Stimulated activated CD8-positive, alpha-beta memory T cell treated with anti-CD3 and anti-CD28 coated beads, Interleukin-7, amount 100 ng/mL, for 4 hours (primary cell): ENCODE data around the gene STXBP6.
"Not testable (repeated sequence)": the region's sequence is repeated elsewhere in the genome, so short reads cannot be mapped to it uniquely, and the experiment has no call there.

Experiments used
- DNase-seq, 2 donors: peaks; one replicate each; pipeline ENCODE4 v3.0.0-alpha.2; 2020; ENCODE audit warnings: low read depth in 2 of 2

STXBP6 gene

DNA sequence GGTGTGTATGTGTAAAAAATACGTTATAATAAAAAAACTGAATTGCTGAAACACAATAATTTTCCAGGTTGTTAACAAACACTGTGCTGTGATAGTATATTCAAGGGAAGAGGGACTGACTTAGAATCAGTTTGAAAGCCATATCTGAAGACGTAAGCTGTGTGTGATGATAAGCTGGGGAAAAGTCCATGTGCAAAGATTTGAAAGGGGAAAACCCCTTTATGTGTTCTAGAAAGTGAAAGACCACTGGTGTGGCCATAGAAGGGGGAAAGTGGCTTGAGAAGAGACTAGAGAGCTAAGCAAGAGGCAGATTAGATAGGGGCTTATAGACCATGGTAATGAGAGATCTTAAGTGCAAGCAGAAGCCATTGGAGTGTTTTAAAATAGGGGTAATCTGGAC lies 220.1 kb downstream of the STXBP6 start:
- no peak for DNase-seq

GRCh38 chr14:24828486-24828885 lies 221.5 kb downstream of the STXBP6 start:
- no peak for DNase-seq

DNA sequence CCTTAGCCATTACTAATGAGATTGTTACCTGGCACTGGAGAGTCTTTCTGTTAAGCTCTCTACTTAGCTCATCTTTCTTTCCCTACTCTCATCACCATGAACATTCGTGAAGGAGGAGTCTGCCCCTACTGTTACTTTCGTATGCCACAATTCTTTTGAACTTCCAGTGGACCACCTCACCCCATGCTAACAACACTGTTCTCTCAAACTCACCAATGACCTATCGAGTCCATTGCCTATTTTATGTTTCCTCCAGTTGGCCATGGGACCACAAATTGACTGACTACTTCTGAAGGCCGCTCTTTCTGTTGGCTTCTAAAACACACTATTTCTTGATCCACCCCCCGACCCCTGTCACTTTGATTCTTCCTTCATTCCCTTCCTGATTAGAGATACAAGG lies 223.6 kb downstream of the STXBP6 start:
- DNase-seq = no peak

DNA sequence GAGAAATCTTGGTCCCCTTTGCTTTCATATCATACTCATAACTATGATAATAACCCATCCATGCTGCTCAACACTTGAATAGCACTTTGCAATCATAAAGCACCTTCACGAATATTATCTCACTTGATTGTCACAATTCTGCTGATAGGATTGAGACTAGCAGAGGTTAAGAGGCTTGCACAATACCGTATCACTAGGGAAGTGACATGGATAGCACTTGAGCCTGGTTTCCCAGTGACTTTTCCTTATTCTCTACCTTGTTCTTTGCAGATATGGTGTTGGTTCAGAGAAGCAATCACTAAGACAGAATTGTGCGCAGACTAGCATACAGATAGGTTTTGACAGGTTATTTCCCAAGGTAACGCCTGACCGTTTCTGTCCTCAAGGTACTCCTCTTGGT lies 229.3 kb downstream of the STXBP6 start:
- no peak for DNase-seq

GRCh38 chr14:24818823-24819341 lies 231.1 kb downstream of the STXBP6 start:
- no peak for DNase-seq

DNA sequence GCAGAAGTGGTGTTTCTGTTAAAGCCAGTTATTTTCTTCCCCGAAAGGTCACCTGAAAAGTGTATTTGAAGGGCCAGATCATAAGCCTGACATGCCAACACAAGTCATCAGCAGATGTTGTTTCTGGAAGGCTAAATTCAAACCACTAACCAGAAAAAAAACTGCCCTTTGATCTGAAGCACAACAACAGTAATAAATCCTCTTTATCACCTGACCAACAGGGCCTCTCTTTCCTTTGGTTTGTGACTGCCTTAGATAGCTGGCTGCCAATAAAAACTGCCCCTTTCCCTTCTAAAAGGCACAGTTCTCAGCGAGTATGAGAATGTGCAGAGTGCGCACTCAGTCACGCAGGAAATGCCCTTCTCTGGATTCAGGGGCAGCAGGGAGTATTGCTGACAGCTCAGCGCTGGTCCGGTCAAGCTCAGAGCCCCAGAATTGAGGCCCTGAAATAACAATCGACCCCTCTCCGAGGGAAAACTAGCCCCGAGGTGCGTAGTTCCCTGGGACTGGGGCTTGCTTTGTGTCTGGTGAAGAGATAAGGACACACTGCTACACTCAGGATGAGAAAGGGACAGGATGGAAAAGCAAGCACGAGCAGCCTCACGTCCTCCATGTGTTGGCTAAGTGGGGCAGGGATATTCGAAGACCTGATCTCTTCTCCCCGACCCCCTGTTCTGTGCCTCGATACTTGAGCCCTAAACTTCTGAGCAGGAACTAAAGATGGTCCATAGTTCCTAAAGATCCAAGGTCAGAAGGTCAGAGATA lies 231.7 kb downstream of the STXBP6 start:
- DNase-seq = no peak

- DNase-seq = no peak
Measured at GRCh38 chr14:24817212-24818057, 232.5 kb downstream of the STXBP6 start.

GRCh38 chr14:24816929-24817211 lies 233.1 kb downstream of the STXBP6 start:
- no peak for DNase-seq

- no peak for DNase-seq
Measured at GRCh38 chr14:24816011-24816928, 233.7 kb downstream of the STXBP6 start.

- DNase-seq = no peak
Measured at GRCh38 chr14:24815543-24815942, 234.4 kb downstream of the STXBP6 start.

GRCh38 chr14:24814944-24815343 lies 235.0 kb downstream of the STXBP6 start:
- DNase-seq = no peak

DNA sequence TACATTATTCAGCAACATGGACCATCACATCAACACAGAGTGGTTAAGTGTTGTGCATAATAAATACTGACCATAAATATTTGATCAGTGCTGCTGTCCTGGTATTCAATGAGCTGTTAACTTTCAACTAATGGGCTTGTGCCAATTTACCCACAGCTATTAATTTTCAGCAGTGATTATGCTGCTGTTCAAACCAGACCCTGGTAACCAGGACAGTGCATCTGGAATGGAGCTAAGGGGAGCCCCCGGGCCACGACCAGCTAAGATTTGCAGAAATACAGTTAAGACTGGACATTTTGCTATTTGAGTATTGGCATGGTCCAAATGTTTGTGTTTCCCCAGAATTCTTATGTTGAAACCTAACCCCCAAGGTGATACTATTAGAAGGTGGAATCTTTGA lies 235.6 kb downstream of the STXBP6 start:
- DNase-seq = no peak

DNA sequence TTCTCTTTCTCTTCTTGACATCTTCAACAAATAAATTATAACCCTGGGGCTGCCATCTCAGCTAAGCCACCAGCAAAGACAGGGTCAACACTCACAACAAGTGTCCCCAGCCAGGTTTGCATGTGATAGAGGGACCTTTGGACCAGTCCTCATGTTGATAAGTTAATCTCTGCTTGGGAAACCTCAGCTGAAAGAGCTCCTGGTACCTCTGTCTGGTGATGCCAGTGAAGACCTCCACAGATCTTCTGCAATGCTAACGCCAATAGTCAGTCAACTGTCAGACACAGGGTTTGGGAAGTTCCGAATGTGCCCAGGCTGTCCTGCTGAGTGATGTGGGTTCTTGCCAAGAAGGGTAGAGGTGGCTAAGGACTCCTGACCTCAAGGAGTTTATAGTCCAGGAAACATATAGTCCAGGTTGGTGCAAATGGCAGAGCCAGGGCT lies 236.1 kb downstream of the STXBP6 start:
- no peak for DNase-seq

DNA sequence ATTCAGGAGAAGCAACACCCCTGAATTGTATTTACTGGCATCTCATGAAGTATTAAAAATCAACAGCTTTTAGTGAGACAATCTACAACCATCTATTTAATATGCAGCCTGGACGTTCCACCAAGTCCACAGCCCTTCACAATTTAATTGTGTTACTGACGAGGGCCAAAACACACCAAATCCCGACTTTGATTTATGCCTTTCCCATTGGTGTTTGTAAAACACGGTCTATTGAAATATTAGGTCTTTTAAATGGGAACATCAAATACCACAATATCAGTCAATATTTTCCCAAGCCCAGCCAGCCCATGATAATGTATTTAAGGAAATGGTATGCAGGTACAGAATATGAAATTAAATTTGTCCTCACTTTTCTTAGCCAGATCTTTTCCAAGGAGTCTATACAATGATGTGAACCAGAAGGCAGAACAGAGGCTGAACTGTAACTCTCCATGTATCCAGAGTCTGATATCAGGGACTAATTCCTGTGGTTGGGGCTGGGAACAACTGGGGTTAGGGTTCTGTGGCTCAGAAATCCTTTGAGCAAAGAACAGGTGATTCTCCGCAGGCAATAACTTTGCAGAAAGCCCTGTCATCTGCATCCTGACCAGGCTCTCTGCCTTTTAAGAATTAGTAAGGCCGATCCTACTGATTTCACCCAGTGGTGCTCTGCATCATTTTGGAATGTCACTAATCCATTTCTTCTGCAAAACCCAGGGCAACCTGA lies 236.7 kb downstream of the STXBP6 start:
- DNase-seq = no peak

GRCh38 chr14:24809135-24809534 lies 240.8 kb downstream of the STXBP6 start:
- DNase-seq = no peak

DNA sequence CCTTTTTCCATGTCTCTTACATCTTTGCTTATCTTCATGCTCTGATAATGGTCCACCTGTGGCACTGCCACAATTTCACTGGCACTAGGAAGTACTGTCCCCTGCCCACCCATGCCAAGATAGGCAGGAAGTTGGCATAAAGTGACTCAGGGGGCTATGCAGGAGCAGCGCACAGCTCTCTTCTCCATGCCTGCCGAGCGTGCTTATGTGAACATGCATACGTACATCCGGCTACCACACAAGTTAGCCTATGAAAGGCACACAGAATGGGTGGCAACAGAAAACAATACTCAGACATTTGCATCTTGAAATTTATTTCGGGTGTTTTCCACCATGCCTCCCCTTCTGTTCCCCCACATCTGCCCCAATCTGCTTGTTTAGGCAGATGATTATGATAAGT lies 241.5 kb downstream of the STXBP6 start:
- DNase-seq = no peak

DNA sequence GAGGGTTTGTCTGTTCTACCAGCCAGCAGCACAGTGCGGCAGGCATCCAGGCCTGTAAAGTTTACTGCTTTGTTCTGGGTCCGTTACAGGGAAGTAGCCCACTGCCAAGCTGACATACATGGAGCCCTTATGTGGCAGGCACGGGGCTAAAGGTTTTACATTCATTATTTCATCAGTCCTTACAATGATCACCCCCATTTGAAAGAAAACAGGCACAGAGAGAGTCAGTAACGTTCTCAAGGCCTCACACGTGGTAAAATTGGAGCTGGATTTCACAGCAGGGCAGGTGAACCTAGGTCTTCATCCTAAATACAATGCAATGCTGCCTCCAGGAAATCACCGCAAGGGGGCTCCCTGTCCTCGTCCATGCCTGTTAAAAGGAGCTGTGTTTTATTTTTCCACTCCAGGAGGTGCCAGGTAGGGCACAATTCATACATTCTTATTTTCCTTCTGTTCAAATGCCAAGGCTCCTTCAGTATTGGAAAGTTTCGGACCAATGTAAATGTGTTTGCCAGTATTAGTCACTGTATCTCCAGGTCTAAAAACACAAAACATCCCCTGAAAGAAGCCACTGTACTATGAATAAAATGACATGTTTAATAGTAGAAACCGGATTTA lies 243.8 kb downstream of the STXBP6 start:
- DNase-seq = no peak

DNA sequence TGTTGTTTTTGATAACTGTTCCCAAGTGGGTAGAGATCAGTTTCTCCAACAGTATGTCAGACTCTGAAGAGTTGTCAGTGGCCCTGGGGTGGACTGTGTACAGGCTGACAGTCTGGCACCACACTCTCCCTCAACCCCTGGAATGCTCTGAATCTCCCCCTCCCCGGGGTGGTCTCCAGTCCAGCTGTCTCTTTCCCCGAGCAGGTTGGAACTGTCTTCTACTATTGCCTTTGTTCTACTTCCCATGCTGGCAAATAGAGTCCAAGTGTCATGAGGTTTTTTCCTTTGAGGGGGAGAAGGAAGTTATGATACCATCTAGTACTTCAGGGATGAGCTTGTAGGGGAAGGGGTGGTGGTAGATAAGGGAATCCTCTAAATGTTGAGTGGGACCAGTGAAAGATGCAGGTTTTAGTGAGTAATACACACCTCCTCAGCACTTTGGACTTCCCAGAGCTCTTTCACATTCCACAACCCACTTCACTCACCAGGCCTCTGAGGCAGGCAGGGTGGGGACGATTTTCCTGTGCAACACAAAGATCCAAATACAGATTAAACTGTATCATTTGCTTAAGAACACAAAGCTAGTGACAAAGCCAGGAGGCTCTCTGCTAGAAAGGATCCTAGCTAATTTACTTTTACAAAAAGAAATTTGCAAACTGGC lies 245.3 kb downstream of the STXBP6 start:
- no peak for DNase-seq

- DNase-seq = no peak
Measured at GRCh38 chr14:24803933-24804494, 245.9 kb downstream of the STXBP6 start.

DNA sequence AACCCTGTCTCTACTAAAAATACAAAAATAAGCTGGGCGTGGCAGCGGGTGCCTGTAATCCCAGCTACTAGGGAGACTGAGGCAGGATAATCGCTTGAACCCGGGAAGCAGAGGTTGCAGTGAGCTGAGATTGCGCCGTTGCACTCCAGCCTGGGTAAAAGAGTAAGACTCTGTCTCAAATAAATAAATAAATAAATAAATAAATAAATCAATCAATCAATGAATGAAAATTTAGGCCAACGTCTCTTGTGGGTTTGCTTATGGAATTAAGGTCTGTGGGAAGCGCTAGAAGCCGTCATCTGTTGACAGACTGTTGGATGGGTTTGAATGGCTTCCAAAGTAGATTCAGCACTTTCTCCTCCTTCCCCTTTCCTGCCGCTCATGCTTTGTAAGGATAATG lies 246.5 kb downstream of the STXBP6 start:
- DNase-seq = not testable (repeated sequence)
